GM12891 (cell line): ENCODE data around the gene XXYLT1.

ENCODE experiments used
- DNase-seq: peaks from one replicate; pipeline ENCODE4 v3.0.0; 2011; ENCODE audit warnings: low spot score; ENCODE audit not compliant: insufficient read length
- FAIRE-seq: peaks from 2 replicates; lab custom pipeline; 2011; peaks lifted over from hg19 to GRCh38; lab: Jason Lieb, UNC
- PAX5 ChIP-seq: IDR thresholded peaks from 2 replicates; pipeline ENCODE4 v1.6.1; 2011; ENCODE audit warnings: low read length, moderate library complexity, mild to moderate bottlenecking; ENCODE audit not compliant: insufficient read depth, severe bottlenecking
- POLR2A ChIP-seq: IDR thresholded peaks from 2 replicates; pipeline ENCODE4 v1.6.1; 2011; ENCODE audit warnings: low read depth, low read length, control low read depth
- POLR2AphosphoS5 ChIP-seq: IDR thresholded peaks from 2 replicates; pipeline ENCODE4 v1.6.1; 2011; ENCODE audit warnings: low read depth, low read length, control low read depth
- POU2F2 ChIP-seq: IDR thresholded peaks from 2 replicates; pipeline ENCODE4 v1.6.1; 2011; ENCODE audit warnings: low read depth, mild to moderate bottlenecking, control low read depth, low read length, moderate library complexity
- SPI1 ChIP-seq: IDR thresholded peaks from 2 replicates; pipeline ENCODE4 v1.6.1; 2011; ENCODE audit warnings: low read depth, low read length, control low read depth
- TAF1 ChIP-seq: IDR thresholded peaks from 2 replicates; pipeline ENCODE4 v1.6.1; 2011; ENCODE audit warnings: low read depth, low read length, control low read depth

Gene XXYLT1

GRCh38 chr3:195246581-195246995 is 24.4 kb downstream of the XXYLT1 start:
- TF ChIP-seq POLR2AphosphoS5 = no peak
- no peak for TF ChIP-seq PAX5
- no peak for TF ChIP-seq SPI1
- no peak for TF ChIP-seq POU2F2
- TF ChIP-seq POLR2A = no peak
- TF ChIP-seq TAF1 = no peak
- no peak for FAIRE-seq
- DNase-seq = no peak

GRCh38 chr3:195245531-195245951 is 25.4 kb downstream of the XXYLT1 start:
- no peak for TF ChIP-seq SPI1
- TF ChIP-seq POLR2A = no peak
- TF ChIP-seq PAX5 = no peak
- TF ChIP-seq TAF1 = no peak
- no peak for TF ChIP-seq POU2F2
- TF ChIP-seq POLR2AphosphoS5 = no peak
- FAIRE-seq (no peak), DNase-seq (no peak)

GRCh38 chr3:195241592-195242355 is 29.2 kb downstream of the XXYLT1 start:
- DNase-seq = no peak

GRCh38 chr3:195240939-195241338 is 30.0 kb downstream of the XXYLT1 start:
- DNase-seq = no peak
- TF ChIP-seq POU2F2 = no peak
- TF ChIP-seq TAF1 = no peak
- TF ChIP-seq SPI1 = no peak
- no peak for TF ChIP-seq PAX5
- no peak for TF ChIP-seq POLR2AphosphoS5
- TF ChIP-seq POLR2A = no peak
- no peak for FAIRE-seq

More at GRCh38 chr3:195241592-195242355, 29.2 kb downstream of the XXYLT1 start:
- FAIRE-seq = no peak
- TF ChIP-seq POU2F2 (no peak), PAX5 (no peak), SPI1 (no peak), TAF1 (no peak), POLR2AphosphoS5 (no peak), POLR2A (no peak)

GRCh38 chr3:195240171-195240701 is 30.7 kb downstream of the XXYLT1 start:
- FAIRE-seq (no peak), DNase-seq (no peak)
- TF ChIP-seq SPI1 (no peak), POU2F2 (no peak), TAF1 (no peak), POLR2A (no peak), POLR2AphosphoS5 (no peak), PAX5 (no peak)

- no peak for TF ChIP-seq POLR2AphosphoS5
- DNase-seq (no peak), FAIRE-seq (no peak)
Observed at GRCh38 chr3:195239121-195239520, 31.8 kb downstream of the XXYLT1 start.

GRCh38 chr3:195238586-195239118 is 32.3 kb downstream of the XXYLT1 start:
- TF ChIP-seq SPI1 (no peak), POLR2A (no peak), TAF1 (no peak), PAX5 (no peak), POU2F2 (no peak), POLR2AphosphoS5 (no peak)
- DNase-seq (no peak), FAIRE-seq (no peak)

- TF ChIP-seq POLR2A = no peak
- DNase-seq = no peak
- no peak for FAIRE-seq
Observed at GRCh38 chr3:195238081-195238571, 32.8 kb downstream of the XXYLT1 start.

GRCh38 chr3:195236801-195237570 is 34.0 kb downstream of the XXYLT1 start:
- no peak for TF ChIP-seq TAF1
- no peak for TF ChIP-seq SPI1
- DNase-seq (no peak), FAIRE-seq (no peak)
